Measurements from ENCODE around the gene FBRSL1.

DNA sequence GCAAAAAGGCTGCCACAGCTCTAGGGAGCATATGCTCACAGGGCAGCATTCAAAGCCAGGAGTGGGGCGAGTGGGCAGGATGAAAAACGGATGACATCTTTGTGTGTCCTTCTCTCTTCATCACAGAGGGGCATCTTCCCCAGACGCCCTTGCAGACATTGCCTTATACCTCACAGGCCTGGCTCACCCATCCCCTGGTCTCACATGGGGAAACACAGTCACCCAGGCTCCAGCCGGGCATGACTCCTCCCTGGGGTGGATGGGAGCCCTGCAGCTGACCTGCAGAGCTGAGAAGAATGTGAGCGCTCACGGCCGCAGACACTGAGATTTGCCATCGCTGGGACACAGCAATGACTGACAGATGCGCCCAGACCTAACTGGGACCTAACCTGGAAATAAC lies 7.2 kb upstream of the FBRSL1 start:
- TF ChIP-seq, protein P1, sequence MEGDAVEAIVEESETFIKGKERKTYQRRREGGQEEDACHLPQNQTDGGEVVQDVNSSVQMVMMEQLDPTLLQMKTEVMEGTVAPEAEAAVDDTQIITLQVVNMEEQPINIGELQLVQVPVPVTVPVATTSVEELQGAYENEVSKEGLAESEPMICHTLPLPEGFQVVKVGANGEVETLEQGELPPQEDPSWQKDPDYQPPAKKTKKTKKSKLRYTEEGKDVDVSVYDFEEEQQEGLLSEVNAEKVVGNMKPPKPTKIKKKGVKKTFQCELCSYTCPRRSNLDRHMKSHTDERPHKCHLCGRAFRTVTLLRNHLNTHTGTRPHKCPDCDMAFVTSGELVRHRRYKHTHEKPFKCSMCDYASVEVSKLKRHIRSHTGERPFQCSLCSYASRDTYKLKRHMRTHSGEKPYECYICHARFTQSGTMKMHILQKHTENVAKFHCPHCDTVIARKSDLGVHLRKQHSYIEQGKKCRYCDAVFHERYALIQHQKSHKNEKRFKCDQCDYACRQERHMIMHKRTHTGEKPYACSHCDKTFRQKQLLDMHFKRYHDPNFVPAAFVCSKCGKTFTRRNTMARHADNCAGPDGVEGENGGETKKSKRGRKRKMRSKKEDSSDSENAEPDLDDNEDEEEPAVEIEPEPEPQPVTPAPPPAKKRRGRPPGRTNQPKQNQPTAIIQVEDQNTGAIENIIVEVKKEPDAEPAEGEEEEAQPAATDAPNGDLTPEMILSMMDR (IDR thresholded peaks at IDR 0.05 in 8 of 11, conservative IDR thresholded peaks at IDR 0.05 in 3 of 11): no peak
- TF ChIP-seq POLR2AphosphoS5 (IDR thresholded peaks at IDR 0.05): peak in 1 of 3 donors; percentile 18
